ENCODE results near the gene PELO.

DNA sequence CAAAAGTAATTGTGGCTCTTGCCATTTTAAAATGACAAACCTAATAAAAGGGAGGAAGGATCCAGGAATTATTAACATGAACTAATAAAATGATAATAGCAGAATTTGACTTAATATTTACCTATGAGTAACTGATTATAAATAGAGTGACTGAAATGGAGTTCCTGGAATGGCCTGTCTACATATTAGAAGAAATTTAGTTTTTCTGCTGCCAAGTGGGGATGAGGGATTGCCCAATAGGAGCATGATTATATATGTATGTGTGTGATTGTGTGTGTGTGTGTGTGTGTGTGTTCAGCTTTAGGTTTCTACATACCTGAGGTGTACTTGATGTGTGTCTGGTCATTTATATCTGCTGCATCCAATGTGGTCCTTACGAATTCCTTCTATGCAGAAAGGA is 36.6 kb upstream of the PELO start:
- TF ChIP-seq MXI1 (IDR thresholded peaks at IDR 0.05; ENCODE audit: low read depth, low read length) (no peak), RAD21 (IDR thresholded peaks at IDR 0.05; ENCODE audit: low read length) (no peak), SMC3 (IDR thresholded peaks at IDR 0.05; ENCODE audit: low read depth, low read length) (no peak), EZH2phosphoT487 (IDR thresholded peaks at IDR 0.05; ENCODE audit: borderline replicate concordance, low read depth) (no peak), MAX (IDR thresholded peaks at IDR 0.05; ENCODE audit: low read depth) (no peak), POLR2AphosphoS5 (IDR thresholded peaks at IDR 0.05; ENCODE audit: low read depth, low read length) (no peak), TAF1 (IDR thresholded peaks at IDR 0.05; ENCODE audit: borderline replicate concordance, low read depth, low read length) (no peak), FOXM1 (IDR thresholded peaks at IDR 0.05; ENCODE audit: low read depth) (no peak)
- TF ChIP-seq, protein P1, sequence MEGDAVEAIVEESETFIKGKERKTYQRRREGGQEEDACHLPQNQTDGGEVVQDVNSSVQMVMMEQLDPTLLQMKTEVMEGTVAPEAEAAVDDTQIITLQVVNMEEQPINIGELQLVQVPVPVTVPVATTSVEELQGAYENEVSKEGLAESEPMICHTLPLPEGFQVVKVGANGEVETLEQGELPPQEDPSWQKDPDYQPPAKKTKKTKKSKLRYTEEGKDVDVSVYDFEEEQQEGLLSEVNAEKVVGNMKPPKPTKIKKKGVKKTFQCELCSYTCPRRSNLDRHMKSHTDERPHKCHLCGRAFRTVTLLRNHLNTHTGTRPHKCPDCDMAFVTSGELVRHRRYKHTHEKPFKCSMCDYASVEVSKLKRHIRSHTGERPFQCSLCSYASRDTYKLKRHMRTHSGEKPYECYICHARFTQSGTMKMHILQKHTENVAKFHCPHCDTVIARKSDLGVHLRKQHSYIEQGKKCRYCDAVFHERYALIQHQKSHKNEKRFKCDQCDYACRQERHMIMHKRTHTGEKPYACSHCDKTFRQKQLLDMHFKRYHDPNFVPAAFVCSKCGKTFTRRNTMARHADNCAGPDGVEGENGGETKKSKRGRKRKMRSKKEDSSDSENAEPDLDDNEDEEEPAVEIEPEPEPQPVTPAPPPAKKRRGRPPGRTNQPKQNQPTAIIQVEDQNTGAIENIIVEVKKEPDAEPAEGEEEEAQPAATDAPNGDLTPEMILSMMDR (IDR thresholded peaks at IDR 0.05) = no peak
- TF ChIP-seq, protein P2, sequence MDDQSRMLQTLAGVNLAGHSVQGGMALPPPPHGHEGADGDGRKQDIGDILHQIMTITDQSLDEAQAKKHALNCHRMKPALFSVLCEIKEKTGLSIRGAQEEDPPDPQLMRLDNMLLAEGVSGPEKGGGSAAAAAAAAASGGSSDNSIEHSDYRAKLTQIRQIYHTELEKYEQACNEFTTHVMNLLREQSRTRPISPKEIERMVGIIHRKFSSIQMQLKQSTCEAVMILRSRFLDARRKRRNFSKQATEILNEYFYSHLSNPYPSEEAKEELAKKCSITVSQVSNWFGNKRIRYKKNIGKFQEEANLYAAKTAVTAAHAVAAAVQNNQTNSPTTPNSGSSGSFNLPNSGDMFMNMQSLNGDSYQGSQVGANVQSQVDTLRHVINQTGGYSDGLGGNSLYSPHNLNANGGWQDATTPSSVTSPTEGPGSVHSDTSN (IDR thresholded peaks at IDR 0.05) = no peak
